HG02588 (cell line): ENCODE data around the gene WDR76.
"Not testable (repeated sequence)": the region's sequence is repeated elsewhere in the genome, so short reads cannot be mapped to it uniquely, and the experiment has no call there.

Source experiments
- ATAC-seq: cut with Tn5 transposase; IDR thresholded peaks from one replicate; pipeline ENCODE4 v1.9.1; 2021; ENCODE audit warnings: mild to moderate bottlenecking, moderate library complexity; ENCODE audit not compliant: unreplicated experiment

Gene WDR76

DNA sequence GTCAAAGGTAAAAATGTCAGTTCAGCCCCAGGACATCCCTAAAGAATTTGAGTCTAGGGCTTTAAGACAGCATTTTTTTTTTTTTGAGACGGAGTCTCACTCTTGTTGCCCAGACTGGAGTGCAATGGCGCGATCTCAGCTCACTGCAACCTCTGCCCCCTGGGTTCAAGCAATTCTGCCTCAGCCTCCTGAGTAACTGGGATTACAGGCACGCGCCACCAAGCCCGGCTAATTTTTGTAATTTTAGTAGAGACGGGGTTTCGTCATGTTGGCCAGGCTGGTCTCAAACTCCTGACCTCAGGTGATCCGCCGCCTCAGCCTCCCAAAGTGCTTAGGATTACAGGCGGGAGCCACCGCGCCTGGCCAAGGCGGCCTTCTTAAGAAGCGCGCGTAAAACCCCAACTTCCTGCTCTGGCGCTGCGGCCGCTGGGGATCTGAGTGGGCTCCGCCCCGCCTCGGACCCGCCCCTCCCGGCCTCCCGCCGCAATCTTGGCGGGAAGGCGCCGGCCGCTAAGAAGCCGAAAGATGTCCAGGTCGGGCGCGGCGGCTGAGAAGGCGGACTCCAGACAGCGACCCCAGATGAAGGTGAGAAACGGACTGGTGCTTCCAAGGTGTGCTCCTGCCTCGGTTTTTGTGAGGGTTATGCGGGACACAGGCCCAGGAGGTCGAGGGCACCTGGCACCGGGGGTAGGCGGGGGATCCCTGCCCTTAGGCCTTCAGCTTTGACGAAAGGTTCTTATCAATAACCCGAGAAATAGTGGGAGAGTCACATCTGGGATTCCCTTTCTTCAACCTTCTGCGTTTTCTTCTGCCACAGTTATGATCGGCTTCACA is at the start of gene WDR76:
Gene WDR76, plus strand, starts transcription at position 495 of the 834 bp plus-strand sequence. Its CDS starts 31 bp downstream, at position 526.
- peak; percentile 54 for ATAC-seq

DNA sequence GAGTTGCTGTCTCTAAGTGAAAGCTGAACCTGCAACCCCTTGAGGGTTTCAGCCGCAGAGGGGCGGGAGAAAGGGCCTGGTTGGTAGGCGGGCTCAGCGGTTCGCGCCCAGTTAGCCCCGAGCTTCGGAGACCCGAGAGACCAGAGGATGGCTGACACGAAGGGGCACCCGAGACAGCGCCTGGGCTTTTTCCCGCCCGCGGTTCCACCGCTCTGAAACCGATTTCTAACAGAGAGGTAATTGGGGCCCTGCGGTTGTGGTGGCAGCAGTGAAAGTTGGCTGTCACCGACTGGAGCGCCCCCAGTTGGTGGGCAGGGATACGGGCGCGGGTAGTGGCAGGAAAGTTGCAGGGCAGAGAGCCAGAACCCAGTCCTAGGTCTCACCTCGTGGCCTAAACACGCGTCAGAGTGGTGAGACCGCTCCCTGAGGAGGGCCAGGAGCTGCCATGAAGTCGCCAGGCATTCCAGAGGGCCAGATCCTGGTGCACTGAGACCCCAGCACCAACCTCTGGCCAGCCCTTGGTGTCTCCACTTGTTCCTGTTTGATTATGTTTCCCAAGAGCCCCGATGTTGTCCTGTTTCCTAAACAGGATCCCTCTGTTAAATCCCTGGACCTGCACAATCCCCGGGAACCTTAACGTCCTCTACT is 49.4 kb upstream of the WDR76 start:
- ATAC-seq = peak; percentile 32

DNA sequence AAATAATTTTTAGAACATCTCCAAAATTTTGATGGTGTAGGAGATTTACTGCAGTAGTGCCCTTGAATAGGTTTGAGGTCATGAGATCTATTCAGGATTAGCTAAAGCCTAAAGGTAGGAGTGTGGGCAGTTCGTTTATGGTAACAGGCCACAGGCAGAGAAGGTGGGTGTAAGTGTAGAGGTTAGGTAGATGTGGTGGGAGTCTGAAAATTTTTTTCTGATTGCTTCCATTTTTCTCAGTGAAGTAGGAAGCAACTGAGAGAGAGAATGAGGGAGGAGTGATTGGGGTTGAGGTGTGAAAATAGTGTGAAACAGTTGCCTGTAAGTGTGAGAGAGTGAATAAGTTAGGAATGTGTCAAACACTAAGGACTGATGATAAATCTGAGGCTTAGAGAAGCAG is 47.8 kb upstream of the WDR76 start:
- no peak for ATAC-seq

DNA sequence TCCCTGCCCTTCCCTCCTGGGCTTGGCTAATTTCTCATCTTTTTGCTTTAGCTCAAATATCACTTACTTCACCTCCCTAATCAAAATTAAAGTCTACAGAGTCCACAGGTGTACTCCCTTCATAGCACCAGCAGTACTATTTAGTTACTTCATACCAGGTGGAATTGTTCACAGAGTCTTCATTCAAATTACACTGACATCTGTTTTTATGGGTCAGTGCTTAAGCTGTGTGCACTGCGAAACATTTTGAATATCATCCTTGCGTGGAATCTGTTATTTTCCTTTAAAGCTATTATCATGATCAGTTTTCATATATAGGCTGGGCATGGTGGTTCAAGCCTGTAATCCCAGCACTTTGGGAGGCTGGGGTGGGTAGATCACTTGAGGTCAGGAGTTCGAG is 37.4 kb upstream of the WDR76 start:
- no peak for ATAC-seq

DNA sequence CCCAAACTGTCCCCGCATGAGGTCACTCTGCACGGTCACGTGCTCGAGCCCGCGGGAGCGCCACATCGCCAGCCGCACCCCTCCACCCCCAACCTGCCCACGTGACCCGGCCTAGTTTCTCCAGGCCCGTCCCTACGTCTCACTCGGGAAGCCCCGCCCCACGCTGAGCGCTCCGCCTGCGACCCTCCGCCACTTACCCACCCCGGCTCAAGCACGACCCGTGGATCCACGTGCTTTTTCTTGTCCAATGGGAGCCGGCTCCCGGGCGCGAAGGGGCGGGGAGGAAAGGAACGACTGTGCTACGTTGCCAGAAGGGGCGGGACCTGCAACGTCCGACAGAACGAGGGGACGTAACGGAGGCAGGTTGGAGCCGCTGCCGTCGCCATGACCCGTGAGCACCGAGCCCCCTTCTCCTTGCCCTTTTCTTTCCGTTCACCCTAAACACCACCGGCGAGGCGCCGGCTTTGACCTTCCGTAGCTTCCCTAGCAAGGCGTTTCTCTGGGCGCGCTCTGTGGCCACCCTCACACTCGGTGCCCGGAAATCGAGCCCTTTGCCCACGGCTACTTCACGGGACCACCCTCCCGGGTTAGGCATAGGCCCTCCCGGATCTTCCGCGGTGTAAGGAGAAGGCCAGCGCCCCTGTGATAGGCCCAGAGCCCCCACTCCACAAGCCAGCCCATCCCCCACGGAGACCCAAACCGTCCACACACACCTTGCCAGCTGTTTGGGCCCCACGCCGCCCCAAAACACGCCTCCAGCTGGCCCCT is 34.6 kb upstream of the WDR76 start, which contains the start of gene SERF2:
Gene SERF2, plus strand, starts transcription at position 328 of the 768 bp plus-strand sequence. Its CDS starts 57 bp downstream, at position 385.
- ATAC-seq = peak; percentile 86

DNA sequence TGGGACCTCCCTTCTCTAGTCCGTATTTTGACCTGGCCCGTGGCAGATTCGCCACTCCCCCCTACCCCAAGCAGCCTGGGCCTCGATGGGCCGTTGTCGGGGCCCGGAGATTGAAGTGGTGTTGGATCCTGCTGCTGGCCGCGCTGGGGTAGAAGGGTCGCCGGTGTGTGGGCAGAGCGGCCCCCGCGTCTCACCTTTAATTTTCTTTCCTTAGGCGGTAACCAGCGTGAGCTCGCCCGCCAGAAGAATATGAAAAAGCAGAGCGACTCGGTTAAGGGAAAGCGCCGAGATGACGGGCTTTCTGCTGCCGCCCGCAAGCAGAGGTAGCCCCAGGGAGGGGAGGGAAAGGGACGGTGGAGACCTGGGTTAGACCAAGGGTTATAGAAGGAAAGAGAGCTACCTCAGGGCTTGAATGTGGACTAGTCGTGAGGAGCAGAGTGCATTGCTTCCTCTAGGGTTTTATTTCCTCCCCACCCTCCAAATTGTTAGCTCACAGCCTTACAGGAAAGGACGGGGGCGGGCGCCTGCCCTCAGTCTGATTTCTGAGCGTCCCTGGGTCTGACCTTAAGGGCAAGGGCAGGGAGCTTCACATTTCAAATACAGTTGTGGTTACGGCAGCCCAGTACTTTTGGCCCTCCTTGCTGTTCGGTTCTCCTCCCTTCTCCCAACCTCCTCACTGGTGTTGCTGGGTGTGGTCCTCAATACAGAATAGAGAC is 33.9 kb upstream of the WDR76 start:
- ATAC-seq = no peak

DNA sequence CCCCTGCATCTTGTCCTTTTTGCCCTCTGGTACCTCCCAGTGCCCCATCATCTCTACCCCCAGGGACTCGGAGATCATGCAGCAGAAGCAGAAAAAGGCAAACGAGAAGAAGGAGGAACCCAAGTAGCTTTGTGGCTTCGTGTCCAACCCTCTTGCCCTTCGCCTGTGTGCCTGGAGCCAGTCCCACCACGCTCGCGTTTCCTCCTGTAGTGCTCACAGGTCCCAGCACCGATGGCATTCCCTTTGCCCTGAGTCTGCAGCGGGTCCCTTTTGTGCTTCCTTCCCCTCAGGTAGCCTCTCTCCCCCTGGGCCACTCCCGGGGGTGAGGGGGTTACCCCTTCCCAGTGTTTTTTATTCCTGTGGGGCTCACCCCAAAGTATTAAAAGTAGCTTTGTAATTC is 33.2 kb upstream of the WDR76 start:
- ATAC-seq = no peak

DNA sequence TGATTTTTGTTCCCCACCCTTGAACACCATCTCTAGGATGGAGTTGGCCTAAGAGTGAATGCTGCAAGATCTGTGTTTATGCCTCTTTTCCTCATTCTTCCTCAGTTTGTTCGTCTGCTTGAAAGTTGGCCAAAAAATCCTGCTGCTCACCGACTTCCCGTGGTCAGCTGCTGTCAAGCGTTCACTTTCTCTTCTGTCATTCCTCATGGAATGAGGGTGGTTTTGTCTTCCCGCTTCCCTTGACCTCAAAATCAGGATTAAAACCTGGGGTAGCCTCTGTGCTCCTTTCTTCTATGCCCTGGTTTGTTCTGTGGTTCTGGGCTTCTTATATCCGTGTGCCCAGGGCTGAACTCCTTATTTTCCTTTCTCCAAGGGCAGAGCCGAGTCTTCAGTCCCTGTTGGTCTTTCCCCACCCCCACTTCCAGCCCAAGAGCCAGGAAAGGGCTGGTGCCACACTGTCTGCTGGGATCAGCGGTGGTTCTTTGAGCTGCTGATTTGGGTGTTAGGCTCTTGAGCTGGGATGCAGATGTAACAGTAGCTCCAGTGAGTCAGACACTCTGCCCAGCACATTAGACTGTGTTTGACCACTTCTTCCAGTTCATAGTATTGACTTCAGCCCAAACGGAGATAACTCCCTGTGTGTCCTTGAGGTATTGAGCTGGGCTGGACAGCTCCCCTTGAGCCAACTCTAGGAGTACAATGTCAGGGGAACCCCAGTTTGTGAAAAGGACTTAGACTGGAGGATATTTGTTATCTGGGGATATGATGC is 32.3 kb upstream of the WDR76 start:
- ATAC-seq = no peak

DNA sequence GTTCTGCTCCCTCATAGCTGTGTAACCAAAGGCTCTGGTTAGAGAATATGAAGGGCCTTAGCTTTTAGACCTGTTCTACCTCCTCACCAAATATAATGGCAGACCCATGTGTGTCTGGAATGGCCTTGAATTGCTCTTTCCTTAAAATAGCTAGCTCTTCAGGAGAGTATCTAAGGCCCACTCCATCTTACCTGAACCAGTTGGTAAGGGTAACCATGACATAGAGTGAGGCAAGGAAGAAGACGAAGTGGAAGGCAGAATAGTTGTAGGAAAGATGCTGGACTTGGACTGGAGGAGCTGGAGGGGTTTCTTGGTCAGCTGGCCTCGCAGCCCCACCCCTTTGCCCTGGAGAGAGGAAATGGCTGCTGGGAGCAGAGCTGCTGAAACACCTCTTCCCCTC is 31.6 kb upstream of the WDR76 start:
- no peak for ATAC-seq

DNA sequence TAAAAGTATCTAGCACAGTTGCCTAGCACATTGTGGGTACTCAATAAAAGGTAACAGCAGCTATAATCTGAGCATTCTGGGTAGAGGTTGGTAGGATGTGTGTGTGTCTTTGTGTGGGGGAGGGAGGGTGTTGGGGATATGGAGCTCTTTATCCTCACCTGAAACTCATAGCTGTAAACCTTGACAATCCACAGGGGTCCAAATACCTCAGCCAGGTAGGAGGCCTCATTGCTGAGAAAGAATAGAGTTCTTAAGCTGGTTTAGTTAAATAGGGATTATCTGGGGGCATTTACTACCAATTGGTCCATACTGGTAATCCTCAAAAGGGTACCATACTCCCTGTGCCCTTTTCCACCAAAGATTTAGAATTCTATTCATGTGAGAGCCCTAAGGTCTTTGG is 30.8 kb upstream of the WDR76 start:
- ATAC-seq = no peak

DNA sequence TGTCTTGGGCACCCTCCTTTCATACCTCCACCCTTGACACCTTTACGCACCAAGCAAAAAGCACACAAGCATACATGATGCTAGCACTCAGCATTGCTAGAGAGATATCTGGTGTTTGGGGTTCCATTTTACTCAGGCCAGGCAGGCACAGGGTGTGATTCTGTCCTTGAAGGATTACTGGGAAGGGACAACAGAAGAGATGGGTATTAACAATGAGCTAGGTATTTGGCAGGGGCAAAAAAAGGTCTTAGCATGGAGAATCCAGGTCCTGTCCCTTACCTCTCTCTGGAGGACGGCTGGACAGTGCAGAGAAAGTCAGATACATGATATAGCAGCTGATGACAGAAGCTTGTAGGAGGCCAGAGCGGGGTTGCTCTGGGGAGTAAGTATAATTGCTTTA is 30.2 kb upstream of the WDR76 start:
- ATAC-seq = no peak

DNA sequence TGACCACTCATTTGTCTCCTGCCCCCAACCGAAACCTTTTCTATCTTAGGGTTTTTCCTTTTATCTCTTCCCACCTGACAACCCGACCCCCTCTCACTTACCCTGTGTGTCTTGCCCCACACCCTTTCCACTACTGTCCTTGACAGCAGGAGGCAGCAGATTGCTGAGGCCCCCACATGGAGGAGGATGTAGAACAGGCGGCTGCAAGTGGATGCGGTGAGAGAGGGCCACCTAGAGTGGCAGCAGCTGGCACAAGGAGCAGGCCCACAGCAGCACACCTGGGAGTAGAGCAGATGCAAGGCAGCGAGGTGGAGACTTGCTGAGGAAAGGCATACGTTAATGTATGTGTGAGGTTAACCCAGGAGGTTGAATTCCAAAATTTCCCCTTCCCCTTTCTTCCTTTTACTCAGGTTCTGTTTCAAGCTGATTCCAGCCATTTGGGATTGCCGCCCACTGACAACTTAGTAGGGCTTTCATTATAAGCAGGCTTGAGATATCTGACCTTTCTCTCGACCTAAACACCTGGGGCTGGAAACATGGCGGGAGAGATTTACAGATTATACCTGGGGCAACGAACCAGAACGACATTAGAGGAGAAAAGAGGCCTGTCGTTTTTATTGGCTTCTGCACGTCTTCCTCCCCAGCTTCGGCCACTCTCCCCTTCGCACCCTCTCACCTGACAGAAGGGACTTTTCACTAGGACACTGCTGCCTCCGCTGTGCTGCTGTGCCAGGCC is 27.4 kb upstream of the WDR76 start:
- no peak for ATAC-seq

DNA sequence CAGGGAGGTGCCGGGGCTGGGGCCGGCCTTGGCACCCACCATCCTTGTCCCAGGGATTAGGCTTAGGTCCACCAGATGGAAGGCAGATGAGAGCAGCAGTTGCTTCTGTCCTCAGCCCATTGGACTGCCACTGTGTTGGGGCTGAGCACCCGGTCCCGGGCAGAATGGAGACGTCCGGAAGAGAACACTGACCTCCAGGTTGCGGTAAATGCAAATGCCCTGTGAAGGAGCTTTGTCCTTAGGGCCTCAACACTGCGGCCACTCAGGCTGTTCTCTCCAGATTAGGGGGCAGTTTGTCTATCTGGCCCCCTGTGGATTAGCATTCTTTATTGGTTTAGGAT is 26.9 kb upstream of the WDR76 start, which contains the start of gene SERINC4:
Gene SERINC4, minus strand, starts transcription at position 276 of the 341 bp plus-strand sequence. Its CDS starts 234 bp downstream, at position 42.
- no peak for ATAC-seq

DNA sequence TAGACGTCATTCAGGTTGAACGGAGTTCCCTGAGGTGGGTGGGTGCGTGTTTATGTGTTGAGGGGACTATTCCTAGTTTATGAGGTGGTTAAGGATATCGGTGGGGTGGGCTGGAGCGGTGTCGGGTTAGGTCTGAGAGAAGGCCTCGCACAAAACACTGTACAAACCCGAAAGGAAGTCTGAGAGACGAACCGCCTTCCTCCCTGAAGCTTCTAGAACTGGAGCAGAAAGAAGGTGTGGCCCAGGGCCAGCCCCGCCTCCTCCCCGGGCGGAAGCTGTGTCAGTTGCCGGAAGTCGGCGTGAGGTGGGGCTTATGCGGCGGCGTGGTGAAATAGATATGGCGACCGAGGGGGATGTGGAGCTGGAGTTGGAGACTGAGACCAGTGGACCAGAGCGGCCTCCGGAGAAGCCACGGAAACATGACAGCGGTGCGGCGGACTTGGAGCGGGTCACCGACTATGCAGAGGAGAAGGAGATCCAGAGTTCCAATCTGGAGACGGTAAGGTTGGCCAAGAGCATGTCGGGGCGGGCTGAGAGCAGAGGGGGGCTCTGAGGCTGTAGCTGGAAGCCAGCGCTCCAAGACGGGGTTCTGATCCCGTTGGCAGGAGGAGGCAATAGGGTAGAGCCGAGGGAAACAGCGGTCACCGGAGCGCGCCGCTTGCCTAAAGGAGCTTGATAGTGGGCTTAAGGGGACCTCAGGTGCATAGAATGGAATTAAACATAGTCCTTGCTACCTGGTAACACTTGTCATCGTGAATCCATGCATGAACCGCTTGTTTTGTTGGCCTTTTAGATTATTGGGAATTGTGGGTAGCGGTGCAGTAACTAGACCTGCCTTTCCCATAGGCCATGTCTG is 26.3 kb upstream of the WDR76 start, which contains the start of gene HYPK:
Gene HYPK, plus strand, starts transcription at position 314 of the 856 bp plus-strand sequence. Its CDS starts 24 bp downstream, at position 338.
- peak; percentile 90 for ATAC-seq

DNA sequence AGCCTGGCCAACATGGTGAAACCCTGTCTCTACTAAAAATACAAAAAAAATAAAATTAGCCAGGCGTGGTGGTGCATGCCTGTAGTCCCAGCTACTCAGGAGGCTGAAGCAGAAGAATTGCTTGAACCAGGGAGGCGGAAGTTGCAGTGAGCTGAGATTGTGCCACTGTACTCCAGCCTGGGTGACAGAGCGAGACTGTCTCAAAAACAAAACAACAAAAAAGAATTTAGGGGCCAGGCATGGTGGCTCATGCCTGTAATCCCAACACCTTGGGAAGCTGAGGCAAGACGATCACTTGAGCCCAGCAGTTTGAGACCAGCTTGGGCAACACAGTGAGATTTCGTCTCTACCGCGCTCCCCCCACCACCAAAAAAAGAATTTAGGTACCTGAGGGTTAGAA is 24.1 kb upstream of the WDR76 start:
- ATAC-seq = not testable (repeated sequence)

DNA sequence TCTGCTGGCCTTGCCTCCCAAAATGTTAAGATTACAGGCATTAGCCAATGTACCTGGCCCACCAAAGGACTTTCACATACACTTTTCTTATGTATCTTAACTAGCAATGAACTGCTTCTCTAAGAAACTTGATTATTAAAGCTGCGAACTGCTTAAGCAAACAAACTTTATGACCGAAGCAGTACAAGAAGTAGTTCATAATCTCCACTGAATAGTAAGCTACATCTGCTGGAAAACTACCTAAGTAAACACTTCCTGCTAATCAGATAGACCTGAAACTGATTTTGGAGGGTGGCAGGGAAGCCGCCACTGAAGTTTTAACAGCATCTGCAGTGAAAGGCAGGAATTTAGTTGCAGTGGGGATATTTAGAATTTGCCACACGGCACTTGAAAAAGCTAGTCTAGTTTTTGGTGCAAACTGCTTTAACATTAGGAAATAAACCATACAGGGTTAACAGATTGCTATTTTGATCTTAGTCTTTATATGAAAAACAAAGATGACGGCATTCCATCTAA is 18.3 kb upstream of the WDR76 start:
- no peak for ATAC-seq

DNA sequence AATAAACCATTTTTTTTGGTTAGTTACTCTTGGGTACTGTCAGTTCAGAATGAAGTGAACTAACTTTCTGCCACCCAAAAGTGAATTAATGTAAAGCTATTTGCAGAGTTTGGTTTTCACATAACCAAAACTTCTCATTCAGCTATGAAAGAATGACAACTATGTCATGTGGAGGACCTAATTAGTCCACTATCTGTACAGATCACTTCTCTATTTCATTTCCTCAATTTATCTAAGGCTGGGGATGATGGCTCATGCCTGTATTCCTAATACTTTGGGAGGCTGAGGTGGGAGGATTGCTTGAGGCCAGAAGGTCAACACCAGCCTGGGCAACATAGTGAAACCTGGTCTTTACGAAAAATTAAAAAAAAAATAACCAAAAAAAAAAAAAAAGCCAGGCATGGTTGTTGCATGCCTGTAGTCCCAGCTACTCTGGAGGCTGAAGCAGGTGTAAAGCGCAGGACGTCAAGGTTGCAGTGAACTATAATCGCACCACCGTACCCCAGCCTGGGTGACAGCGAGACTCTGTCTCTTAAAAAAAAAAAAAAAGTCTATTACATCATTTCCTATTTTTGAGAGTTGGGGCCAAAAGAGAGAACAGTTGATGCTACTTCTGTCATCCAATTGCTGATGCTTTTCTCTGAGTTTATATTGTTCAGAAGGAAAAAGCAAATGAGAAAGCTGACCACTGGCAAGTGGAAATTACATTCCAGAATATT is 17.7 kb upstream of the WDR76 start:
- ATAC-seq = peak; percentile 48
